ENCODE measurements around the gene SYK.

Gene SYK

DNA sequence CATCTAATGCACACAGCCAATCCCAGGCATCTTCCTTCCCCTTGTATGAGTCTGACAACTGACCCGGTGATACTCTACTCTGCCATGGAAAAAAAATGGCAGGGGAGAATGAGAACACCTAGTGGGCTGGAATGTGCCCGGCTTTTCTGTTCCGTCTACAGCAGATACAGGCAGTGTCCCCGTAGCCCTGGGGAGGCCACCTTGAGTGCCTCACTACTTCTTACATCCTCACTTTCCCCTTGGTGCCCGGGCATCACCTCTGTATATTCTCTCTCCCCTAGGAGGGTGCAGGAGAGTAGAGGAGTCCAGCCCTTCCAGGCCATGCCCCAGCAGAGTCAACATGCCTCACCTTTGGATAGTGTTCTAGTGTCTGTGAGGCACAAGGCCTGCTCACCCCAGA lies 56.2 kb downstream of the SYK start:
- TF ChIP-seq, protein P1, sequence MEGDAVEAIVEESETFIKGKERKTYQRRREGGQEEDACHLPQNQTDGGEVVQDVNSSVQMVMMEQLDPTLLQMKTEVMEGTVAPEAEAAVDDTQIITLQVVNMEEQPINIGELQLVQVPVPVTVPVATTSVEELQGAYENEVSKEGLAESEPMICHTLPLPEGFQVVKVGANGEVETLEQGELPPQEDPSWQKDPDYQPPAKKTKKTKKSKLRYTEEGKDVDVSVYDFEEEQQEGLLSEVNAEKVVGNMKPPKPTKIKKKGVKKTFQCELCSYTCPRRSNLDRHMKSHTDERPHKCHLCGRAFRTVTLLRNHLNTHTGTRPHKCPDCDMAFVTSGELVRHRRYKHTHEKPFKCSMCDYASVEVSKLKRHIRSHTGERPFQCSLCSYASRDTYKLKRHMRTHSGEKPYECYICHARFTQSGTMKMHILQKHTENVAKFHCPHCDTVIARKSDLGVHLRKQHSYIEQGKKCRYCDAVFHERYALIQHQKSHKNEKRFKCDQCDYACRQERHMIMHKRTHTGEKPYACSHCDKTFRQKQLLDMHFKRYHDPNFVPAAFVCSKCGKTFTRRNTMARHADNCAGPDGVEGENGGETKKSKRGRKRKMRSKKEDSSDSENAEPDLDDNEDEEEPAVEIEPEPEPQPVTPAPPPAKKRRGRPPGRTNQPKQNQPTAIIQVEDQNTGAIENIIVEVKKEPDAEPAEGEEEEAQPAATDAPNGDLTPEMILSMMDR (IDR thresholded peaks at IDR 0.05; ENCODE audit: control insufficient read depth, extremely low read depth, insufficient read depth): no peak
- DNase-seq (ENCODE audit: low read depth): no peak
- H3K4me3 ChIP-seq (ENCODE audit: low read depth, low read length): no peak overlapping the region

DNA sequence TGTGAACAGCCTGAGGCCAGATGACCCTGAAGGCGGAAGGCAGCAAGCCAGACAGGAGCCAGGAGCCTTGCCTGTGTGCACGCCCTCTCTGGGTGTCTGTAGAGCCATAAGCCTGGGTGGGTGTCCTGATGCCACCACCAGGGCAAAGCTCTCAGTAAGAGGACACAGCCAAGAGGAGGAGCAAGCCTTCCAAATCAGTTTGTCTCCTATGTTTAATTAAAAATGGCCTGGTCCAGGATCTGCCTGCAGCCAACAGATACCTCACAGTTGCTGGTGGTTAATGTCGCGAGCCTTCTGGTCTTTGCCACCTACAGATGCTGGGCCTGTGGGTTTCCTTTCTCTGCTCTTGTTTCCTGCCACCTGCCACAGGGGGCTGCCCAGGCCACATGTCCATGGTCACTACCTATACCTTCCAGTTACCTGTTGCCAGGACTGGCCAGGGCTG lies 56.9 kb downstream of the SYK start:
- no peak overlapping the region for H3K4me3 ChIP-seq (ENCODE audit: low read depth, low read length)
- TF ChIP-seq, protein P1 (IDR thresholded peaks at IDR 0.05; ENCODE audit: control insufficient read depth, extremely low read depth, insufficient read depth): no peak
- DNase-seq (ENCODE audit: low read depth): no peak

DNA sequence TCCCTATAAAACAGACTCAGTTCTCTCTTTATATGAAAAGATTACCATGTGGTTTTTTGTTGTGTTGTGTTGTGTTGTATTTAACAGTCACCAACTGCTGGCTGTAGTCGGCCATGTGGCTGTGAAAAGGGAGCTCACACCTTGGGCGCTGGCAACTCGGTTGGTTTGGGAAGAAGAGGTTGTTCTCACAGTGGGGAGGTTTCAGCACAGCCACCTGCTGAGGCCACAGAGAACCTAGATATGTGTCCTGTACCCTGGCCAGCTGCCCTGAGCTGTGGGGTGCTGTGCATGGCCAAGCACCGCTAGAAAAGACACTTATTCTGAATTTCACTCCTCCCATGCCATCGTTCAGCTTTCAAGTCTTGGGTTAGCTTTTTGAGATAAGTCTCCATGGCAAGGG lies 58.8 kb downstream of the SYK start:
- no peak for DNase-seq (ENCODE audit: low read depth)
- TF ChIP-seq, protein P1 (IDR thresholded peaks at IDR 0.05; ENCODE audit: control insufficient read depth, extremely low read depth, insufficient read depth): no peak
- no peak overlapping the region for H3K4me3 ChIP-seq (ENCODE audit: low read depth, low read length)

DNA sequence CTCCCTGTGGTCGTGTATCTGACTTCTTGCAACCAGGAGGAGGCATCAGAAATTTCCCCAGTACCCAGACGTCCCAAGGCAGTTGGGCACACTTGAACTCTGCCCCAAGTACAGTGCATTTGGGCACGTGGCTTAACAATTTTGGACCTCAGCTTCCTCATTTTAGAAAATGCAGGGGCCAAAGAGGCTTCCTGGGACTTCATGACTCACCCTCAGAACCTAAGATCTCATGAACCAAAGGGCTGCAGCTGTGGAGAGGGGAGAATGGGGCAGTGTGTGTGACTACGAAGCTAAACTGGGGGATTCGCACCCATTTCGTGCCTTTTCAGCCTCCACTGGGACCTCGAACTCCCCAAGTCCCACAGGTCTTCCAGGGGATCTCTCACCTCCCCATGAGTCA lies 59.2 kb downstream of the SYK start:
- no peak for DNase-seq (ENCODE audit: low read depth)
- H3K4me3 ChIP-seq (ENCODE audit: low read depth, low read length): no peak overlapping the region
- TF ChIP-seq, protein P1 (IDR thresholded peaks at IDR 0.05; ENCODE audit: control insufficient read depth, extremely low read depth, insufficient read depth): no peak

DNA sequence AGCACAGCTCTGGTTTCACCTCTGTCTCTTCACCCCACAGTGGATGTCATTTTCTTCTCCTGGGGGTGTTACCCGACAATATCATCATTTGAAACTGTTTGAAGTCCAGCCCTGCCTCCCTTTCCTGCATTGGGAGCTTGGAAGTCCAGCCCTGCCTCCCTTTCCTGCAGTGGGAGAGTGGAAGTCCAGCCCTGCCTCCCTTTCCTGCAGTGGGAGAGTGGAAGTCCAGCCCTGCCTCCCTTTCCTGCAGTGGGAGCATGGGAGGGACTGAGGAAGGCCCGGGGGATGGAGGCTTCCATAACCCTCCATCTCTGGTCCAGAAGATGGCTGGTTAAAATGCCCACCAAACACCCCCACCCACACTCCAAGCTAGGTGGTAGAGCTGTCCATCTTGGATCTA lies 59.8 kb downstream of the SYK start:
- TF ChIP-seq, protein P1 (IDR thresholded peaks at IDR 0.05; ENCODE audit: control insufficient read depth, extremely low read depth, insufficient read depth): no peak
- DNase-seq (ENCODE audit: low read depth): no peak
- no peak overlapping the region for H3K4me3 ChIP-seq (ENCODE audit: low read depth, low read length)

DNA sequence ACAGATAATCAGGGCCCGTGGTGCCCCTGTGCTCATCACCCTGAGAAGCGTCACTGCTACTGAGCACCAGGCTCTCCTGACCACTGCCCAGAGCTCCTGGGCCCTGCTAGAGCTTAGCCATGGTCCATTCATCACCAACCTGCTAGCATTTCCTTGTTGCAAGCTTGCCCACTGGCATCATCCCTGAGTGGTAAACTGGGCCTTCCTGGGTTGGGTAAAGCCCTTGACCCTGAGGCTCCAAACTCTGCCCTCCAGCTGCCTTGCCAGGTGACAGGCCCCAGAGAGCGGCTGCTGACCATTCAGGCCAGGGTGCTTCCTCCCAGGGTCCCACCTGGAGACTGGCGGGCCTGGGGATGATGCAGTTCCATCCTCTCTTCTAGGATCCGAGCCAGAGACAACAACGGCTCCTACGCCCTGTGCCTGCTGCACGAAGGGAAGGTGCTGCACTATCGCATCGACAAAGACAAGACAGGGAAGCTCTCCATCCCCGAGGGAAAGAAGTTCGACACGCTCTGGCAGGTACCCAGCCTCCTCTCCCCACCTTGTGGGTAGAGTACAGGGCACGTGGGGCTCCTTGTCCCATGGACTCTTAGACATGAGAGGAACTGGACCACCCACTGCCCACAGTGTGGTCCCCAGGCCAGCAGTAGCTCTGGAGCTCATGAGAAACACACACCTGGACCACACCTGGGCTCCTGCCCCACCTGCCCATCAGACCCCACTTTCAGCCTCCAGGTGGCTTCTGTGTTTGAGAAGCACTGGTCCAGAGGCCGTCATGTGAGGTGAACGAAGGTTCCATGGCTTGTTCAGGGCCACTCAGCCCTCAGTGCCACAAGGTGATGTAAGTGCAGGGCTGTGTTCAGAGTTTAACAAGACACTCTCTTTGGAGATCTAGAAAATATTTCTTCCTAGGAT lies 60.5 kb downstream of the SYK start:
- TF ChIP-seq, protein P1 (IDR thresholded peaks at IDR 0.05; ENCODE audit: control insufficient read depth, extremely low read depth, insufficient read depth): no peak
- DNase-seq (ENCODE audit: low read depth): no peak
- no peak overlapping the region for H3K4me3 ChIP-seq (ENCODE audit: low read depth, low read length)
